ENCODE data around the gene BTF3. TPM values are rescaled to one million over a fixed set of nuclear protein-coding genes. Genes with fewer than 3 reads are reported as not detected.
"Not testable (repeated sequence)": the region's sequence is repeated elsewhere in the genome, so short reads cannot be mapped to it uniquely, and the experiment has no call there.

BTF3 gene
- total RNA-seq, 1 donor from 2014 or later: 866 TPM

DNA sequence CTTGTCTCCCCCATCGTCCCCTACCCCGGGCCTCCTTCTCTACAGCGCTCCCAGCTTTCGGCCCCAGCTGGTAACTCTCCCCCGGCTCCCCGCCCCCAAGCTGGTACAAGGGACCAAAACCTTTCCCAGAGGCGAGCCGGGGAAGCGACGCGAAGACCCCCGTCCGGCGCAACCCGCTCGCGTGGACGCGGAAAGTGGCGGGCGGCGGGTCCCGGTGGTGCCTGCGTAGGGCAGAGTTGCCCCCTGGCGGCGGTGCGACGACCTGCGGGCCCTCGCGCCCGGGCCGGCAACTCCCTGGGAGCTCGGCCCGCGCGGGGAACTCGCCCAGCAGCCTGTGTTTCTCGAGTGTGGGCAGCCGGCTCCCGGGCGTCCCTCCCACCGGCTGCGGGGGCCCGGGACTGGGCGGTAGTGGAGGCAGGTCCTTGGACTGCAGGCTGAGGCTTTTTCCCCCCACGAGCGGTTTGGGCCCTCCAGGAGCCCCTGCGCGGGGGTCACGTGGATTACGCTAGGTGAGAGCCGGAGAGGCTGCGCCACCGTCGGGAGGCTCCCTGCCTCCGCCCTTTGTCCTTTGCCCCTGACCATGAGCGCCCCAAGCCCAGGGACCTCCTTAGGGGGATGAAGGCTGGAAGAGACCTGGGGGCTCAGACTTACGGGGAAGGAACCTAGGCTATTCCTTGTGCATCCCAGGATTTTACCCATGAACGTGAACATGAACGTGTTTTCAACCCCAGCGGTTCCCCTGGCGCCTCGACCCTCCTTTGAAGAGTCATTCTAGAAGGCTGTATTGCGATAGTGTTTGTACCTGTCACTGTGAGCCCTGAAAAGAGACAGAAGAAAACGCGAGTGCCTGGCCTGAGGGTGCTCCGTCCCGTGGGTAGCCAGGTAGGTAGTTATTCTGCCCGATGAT, 46.8 kb upstream of the BTF3 start:
- TF ChIP-seq, protein P1, sequence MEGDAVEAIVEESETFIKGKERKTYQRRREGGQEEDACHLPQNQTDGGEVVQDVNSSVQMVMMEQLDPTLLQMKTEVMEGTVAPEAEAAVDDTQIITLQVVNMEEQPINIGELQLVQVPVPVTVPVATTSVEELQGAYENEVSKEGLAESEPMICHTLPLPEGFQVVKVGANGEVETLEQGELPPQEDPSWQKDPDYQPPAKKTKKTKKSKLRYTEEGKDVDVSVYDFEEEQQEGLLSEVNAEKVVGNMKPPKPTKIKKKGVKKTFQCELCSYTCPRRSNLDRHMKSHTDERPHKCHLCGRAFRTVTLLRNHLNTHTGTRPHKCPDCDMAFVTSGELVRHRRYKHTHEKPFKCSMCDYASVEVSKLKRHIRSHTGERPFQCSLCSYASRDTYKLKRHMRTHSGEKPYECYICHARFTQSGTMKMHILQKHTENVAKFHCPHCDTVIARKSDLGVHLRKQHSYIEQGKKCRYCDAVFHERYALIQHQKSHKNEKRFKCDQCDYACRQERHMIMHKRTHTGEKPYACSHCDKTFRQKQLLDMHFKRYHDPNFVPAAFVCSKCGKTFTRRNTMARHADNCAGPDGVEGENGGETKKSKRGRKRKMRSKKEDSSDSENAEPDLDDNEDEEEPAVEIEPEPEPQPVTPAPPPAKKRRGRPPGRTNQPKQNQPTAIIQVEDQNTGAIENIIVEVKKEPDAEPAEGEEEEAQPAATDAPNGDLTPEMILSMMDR (IDR thresholded peaks at IDR 0.05; ENCODE audit: unreplicated experiment): peak; percentile 95
- Mint-ChIP-seq H3K27ac (ENCODE audit: unreplicated experiment) (no peak overlapping the region), H3K27me3 (ENCODE audit: unreplicated experiment) (peaks cover 22% of the 10 kb centered on the region), H3K9me3 (ENCODE audit: unreplicated experiment) (no peaks in the 10 kb centered on the region), H3K4me3 (ENCODE audit: unreplicated experiment) (no peak overlapping the region), H3K36me3 (ENCODE audit: low read depth, unreplicated experiment) (no peaks in the 10 kb centered on the region), H3K4me1 (ENCODE audit: unreplicated experiment) (peaks cover 15% of the 10 kb centered on the region)
- peak; percentile 86 for DNase-seq (ENCODE audit: low spot score)

DNA sequence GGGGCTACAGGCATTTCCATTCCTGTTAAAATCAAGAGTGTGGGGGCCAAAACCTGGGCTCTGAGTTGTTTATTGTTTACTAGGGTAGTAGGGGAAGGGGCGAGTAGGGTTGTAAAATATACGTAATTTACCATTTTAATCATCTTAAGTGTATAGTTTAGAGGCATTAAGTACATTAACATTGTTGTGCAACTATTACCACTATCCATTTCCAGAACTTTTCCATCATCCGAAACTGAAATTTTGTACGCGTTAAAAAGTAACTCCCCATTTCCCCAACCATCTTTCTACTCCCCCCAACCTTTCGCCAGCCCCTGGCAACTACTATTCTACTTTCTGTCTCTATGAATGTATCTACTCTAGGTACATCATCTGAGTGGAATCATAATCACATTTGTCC, 46.0 kb upstream of the BTF3 start:
- no peaks in the 10 kb centered on the region for H3K9me3 Mint-ChIP-seq (ENCODE audit: unreplicated experiment)
- no peak for DNase-seq (ENCODE audit: low spot score)
- H3K36me3 Mint-ChIP-seq (ENCODE audit: low read depth, unreplicated experiment): no peaks in the 10 kb centered on the region
- no peak overlapping the region for H3K4me3 Mint-ChIP-seq (ENCODE audit: unreplicated experiment)
- TF ChIP-seq, protein P1 (IDR thresholded peaks at IDR 0.05; ENCODE audit: unreplicated experiment): no peak
- H3K27ac Mint-ChIP-seq (ENCODE audit: unreplicated experiment): no peak overlapping the region
- peaks cover 11% of the 10 kb centered on the region for H3K4me1 Mint-ChIP-seq (ENCODE audit: unreplicated experiment)
- peaks cover 22% of the 10 kb centered on the region for H3K27me3 Mint-ChIP-seq (ENCODE audit: unreplicated experiment)

DNA sequence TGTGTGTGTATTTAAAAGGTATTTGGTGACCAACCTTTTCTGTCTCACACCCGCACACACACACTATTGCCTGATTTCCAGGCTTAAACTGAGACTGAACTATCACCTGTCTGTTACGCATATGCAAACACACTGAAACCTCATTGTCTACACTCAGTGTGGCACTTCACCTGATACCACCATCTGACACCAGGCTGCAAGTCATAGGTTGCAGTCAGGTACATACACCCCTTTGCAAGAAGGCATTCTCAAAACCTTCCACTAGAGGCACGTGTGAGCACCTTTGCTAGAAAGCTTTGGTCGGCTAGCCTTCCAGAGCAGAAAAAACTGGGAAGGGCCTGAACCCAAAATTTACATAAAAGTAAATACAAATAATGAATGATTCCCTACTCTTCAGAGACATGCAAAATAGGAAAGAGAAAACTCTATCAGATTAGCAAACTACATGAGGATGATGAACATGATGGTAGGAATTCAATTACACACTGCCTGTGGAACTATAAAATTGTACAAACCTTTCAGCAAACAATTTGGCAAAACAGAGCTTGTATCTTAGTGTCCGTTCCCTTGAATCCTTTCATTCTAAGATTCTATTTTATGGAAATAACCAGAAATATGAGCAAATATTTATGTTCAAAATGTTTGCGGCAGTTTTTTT, 43.7 kb upstream of the BTF3 start:
- H3K9me3 Mint-ChIP-seq (ENCODE audit: unreplicated experiment): no peaks in the 10 kb centered on the region
- H3K27ac Mint-ChIP-seq (ENCODE audit: unreplicated experiment): no peak overlapping the region
- H3K4me1 Mint-ChIP-seq (ENCODE audit: unreplicated experiment): peaks cover 6% of the 10 kb centered on the region
- peak; percentile 73 for DNase-seq (ENCODE audit: low spot score)
- TF ChIP-seq, protein P1 (IDR thresholded peaks at IDR 0.05; ENCODE audit: unreplicated experiment): peak; percentile 79
- peaks cover 17% of the 10 kb centered on the region for H3K27me3 Mint-ChIP-seq (ENCODE audit: unreplicated experiment)
- H3K4me3 Mint-ChIP-seq (ENCODE audit: unreplicated experiment): no peak overlapping the region
- no peaks in the 10 kb centered on the region for H3K36me3 Mint-ChIP-seq (ENCODE audit: low read depth, unreplicated experiment)

DNA sequence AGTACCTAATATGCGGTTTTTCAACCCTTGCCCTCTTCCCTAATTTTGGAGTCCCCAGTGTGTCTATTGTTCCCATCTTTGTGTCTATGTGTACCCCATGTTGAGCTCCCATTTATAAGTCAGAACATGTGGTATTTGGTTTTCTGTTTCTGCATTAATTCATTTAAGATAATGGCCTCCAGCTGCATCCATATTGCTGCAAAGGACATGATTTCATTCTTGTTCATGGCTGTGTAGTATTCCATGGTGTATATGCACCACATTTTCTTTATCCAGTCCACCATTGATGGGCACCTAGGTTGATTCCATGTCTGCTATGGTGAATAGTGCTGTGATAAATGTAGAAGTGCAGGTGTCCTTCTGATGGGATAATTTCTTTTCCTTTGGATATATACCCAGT, 41.8 kb upstream of the BTF3 start:
- H3K9me3 Mint-ChIP-seq (ENCODE audit: unreplicated experiment); DNase-seq (ENCODE audit: low spot score); H3K36me3 Mint-ChIP-seq (ENCODE audit: low read depth, unreplicated experiment); H3K4me3 Mint-ChIP-seq (ENCODE audit: unreplicated experiment); H3K4me1 Mint-ChIP-seq (ENCODE audit: unreplicated experiment); H3K27ac Mint-ChIP-seq (ENCODE audit: unreplicated experiment): not testable (repeated sequence)
- H3K27me3 Mint-ChIP-seq (ENCODE audit: unreplicated experiment): peaks cover 14% of the 10 kb centered on the region

DNA sequence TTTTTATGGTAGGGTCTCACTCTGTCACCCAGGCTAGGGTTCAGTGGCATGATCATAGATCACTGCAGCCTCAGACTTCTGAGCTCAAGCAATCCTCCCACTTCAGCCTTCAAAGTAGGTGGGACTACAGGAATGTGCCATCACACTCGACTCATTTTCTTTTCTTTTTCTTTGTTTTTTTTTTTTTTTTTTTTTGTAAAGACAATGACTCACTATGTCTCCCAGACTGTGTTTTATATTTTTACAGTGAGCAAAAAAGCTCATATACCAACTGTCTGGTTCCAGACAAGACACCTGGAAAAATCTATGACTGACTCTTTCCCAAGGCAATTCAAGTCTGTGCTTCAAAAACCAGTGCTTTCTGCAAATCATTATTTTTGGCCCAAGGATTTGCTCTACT, 38.9 kb upstream of the BTF3 start:
- no peaks in the 10 kb centered on the region for H3K9me3 Mint-ChIP-seq (ENCODE audit: unreplicated experiment)
- TF ChIP-seq, protein P1 (IDR thresholded peaks at IDR 0.05; ENCODE audit: unreplicated experiment): no peak
- H3K4me1 Mint-ChIP-seq (ENCODE audit: unreplicated experiment): no peaks in the 10 kb centered on the region

More for the DNA sequence above, 38.9 kb upstream of the BTF3 start:
- Mint-ChIP-seq H3K27ac (ENCODE audit: unreplicated experiment) (no peak overlapping the region), H3K4me3 (ENCODE audit: unreplicated experiment) (no peak overlapping the region), H3K36me3 (ENCODE audit: low read depth, unreplicated experiment) (no peaks in the 10 kb centered on the region), H3K27me3 (ENCODE audit: unreplicated experiment) (peaks cover 2% of the 10 kb centered on the region)
- no peak for DNase-seq (ENCODE audit: low spot score)

Measured in endothelial cell (in vitro differentiated cells).